COLO668 (cell line): ENCODE data around the gene OXA1L.
"Not testable (repeated sequence)": the region's sequence is repeated elsewhere in the genome, so short reads cannot be mapped to it uniquely, and the experiment has no call there.

Experiments used
- DNase-seq: peaks from one replicate; lab custom pipeline; 2025; ENCODE audit not compliant: unreplicated experiment; lab: John Stamatoyannopoulos, UW

The OXA1L gene

DNA sequence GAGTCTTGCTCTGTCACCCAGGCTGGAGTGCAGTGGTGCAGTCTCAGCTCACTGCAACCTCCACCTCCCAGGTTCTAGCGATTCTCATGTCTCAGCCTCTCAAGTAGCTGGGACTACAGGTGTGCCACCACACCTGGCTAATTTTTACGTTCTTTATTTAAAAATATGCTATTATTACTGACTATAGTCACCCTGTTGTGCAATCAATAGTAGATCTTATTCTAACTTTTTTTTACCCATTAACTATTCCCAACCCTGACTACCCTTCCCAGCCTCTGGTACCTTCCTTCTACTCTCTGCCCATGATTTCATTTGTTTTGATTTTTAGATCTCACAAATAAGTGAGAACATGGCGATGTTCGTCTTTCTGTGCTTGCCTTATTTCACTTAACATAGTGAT is 2.5 kb downstream of the OXA1L start:
- no peak for DNase-seq

DNA sequence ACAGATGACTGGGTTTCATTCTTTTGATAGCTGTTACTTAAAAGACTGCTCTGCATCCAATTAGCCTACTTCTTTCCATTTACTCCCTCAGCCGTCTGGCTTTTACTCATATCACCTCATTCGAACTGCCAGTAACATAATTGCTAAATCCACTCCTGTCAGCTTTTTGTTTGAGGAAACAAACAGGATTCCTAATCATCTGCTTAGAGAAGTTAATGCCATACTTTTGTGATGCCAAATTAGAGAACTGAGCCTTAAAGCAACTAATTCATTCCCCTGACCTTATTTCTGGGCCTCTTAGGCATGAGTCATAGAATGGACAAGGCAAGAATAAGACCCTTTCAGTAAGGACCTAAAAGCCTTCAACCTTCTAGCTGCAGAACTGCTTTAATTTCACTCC is 2.9 kb downstream of the OXA1L start:
- no peak for DNase-seq

DNA sequence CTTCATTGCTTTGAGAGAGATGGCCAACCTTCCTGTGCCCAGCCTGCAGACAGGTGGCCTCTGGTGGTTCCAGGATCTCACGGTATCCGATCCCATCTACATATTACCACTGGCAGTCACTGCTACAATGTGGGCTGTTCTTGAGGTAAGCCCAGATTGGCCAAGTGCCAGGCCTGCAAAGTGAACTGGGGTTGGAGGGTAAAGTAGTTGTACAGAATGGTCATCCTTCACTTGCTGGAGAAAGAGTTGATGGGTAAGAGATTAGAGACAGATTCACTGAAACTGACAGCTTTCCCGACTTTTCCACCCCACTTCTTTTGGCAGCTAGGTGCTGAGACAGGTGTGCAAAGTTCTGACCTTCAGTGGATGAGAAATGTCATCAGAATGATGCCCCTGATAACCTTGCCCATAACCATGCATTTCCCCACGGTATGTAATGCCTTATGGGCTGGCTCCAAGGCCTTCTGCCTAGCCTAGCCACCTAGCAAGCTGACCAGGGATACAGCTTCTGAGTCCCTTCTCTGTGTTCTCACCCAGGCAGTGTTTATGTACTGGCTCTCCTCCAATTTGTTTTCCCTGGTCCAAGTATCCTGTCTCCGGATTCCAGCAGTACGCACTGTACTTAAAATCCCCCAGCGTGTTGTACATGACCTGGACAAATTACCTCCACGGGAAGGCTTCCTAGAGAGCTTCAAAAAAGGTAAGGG is 4.1 kb downstream of the OXA1L start:
- DNase-seq = no peak

DNA sequence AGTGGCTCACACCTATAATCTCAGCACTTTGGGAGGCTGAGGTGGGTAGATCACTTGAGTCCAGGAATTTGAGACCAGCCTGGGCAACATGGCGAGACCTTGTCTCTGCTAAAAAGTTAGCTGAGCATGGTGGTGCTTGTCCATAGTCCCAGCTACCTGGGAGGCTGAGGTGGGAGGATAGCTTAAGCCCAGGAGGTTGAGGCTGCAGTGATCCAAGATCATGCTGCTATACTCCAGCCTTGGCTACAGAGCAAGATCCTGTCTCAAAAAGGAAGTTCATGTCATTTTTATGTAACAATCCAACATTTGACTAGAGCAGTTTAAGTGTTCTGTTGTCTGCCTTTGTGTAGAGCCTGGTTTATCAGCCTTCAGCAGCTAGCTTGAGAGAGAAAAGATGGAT is 6.2 kb downstream of the OXA1L start:
- DNase-seq = no peak

DNA sequence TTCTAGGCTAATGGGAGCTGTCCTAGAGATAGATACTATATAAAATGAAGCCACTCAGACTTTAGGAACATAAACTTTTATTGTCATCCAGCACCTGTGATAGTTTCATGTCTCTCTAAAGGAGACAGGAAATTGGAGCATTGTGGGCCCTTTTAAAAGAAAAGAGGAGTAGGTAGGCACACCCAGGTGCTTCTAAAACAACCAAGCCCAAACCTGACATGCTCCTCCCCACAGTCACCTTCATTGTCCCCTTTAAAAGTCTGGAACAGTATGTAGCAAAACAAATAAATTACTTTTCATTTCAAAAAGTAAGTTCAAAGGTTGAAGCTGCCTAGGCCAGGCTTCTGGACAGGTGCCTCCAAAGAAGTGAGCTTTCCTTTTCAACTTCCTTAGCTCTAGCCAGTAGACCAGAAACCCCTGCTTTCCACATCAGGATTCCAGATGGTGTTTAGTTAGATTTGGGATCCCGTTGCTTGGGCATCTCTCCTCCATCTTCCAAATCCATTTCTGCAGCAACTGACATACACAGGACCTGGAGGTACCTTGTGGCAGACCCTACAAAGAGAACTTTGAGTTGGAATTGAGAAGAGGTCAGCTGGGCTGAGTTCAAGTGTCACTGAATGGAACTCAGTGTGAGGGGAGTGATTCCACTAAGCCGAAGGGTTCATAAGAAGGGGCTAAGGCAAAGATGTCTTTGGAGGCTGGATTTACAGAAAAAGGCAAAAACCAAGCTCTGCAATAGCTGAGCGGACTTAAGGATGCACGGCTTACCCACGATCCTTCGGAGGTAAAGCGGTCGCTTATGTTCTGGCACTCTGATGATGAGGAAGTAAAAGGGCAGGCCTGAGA is 6.9 kb downstream of the OXA1L start:
- DNase-seq = no peak

DNA sequence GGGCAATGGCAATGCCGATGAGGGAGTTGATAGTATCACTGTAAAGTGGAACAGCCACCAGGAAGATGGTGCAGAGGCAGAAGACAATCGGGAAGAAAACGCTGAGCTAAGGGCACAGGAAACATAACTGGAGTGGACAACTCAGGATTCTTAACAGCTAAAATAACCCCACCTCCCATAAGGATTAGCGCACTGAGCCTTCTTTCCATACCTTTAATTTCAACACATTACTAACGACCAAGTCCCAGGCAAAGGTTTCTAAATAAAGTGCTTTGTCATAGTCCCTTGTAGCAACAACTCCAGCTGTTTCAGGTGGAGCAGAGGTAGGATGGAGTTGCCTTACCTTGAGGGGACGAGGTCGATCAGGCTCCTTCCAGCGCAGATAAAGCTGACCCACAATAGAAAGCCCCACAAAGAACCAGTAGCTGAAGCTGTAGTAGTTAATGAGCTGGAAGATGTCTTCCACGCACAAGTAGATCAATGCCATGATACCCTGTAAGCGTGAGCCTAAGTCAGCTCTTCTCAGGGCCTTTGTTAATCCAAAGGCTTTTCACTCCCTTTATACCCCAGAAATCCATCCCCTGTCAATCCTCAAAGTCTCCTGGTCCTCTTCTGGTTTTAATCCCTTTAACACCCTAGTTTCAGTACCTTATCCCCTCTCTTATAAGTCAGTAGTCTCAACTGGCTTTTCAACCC is 7.7 kb downstream of the OXA1L start:
- no peak for DNase-seq

DNA sequence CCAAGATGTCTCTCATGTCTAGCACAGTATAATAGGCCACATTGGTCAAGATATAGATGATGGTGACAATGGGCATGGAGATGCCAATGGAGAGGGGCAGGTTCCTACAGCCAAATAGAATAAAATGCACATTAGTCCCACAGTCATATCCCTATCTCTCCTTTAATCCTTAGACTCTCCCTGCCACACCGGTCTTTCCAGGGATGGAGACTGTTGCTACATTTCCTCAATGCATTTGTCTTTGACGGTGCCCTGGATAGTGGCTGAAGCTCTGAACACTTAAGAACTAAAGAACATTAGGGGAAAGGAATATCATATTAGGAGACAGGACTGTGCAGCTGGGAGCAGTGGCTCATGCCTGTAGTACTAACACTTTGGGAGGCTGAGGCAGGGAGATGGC is 9.7 kb downstream of the OXA1L start:
- no peak for DNase-seq

DNA sequence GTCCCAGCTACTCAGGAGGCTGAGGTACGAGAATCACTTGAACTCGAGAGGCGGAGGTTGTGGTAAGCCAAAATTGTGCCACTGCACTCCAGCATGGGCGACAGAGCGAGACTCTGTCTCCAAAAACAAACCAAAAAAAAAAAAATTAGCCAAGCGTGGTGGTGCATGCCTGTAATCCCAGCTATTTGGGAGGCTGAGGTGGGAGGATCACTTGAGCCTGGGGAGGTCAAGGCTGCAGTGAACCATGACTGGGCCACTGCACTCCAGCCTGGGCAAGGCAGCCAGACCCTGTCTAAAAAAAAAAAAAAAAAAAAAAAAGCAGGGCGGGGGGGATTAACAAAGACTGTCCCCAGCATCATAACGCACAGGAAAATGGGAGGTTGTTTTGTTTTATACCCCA is 10.4 kb downstream of the OXA1L start:
- DNase-seq = not testable (repeated sequence)

DNA sequence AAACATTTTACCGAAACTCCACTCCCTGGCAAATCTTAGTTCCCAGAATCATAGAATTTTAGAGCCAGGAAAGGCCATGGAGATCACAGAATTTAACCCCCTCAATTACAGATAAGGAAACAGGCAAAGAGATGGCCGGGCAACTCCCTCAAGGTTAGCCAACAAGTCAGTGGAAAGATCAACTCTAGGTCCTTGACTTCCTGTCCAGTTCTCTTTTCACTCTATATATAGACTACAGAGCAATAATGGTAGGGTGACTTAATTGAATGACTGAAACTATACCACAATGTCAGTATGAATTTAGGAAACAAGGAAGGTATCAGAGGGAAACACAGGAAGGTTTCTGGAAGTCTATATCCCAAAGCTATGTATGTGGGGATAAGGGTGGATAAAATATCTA is 11.6 kb downstream of the OXA1L start:
- no peak for DNase-seq

DNA sequence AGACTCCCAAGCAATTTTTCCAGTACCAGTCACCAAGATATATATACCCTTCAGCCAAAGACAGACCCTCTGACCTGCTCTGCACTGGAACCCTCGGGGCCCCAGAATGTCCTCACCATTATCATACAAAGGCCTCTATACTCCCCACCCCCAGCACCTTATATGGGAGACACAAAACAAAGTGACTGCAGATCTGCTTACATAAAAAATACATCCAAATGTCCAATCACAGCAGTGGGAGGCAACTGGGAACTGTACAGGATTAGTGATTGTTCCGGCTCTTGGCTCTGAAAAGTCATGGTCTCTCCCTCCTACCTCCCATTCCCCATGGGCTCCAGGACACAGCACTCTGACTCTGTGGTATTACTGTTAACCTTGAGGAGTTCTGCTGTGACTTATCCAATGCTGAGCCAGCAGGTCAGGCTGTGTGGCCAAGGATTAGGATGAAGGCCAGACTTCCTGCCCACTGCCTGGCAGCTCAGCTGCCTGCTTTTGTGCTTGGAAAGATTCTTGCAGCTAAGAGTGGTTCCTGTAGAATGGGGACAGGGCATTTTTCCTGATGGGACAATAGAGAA is 13.7 kb downstream of the OXA1L start:
- DNase-seq = no peak

DNA sequence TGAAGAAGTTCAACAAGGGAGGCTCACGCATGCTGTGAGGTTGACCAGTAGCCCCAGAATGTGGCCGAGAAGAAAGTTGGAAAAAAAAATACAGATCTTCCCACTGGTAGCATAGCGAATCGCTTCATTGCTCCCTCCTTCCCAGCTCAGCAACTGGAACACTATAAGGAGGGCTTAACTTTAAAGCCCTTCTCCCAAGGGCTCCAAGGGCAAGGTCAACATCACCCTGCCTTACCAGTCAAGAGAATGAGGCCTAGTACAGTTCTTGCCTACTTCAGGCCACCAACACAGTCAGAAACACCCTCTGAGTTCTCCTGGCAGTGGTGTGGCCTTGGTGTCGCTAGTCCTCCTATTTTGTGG is 14.4 kb downstream of the OXA1L start:
- no peak for DNase-seq

DNA sequence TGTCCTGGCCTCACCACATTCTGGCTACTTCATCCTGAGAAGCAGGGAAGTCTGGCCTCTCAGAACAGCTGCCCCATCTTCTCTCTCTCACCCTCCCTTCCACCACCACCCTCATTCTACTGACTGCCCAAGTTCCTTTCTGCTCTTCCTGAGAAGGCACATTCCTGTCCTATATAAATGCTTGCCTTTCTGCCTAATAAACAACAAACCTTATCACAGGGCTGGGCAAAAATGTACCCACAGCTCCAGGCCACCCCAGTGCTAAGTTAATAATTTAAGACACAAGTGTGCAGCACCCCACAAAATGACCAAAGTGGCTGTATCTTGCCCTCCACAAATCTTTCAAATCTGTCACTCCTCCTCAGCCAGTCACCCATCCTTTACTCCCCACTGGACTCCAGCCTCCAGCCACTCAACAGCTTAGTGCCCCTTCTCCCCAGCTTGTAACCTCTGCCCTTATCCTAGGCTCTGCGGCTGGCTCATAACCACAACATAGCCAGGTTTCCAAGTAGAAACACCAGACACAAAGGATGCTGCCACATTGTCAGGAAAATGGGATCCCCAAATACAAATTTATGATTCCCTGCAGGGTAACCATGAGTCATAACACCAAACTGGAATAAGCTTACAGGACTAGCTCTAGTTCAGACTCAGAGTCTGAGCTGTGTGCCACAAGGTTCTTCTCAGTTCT is 15.0 kb downstream of the OXA1L start:
- DNase-seq = no peak

DNA sequence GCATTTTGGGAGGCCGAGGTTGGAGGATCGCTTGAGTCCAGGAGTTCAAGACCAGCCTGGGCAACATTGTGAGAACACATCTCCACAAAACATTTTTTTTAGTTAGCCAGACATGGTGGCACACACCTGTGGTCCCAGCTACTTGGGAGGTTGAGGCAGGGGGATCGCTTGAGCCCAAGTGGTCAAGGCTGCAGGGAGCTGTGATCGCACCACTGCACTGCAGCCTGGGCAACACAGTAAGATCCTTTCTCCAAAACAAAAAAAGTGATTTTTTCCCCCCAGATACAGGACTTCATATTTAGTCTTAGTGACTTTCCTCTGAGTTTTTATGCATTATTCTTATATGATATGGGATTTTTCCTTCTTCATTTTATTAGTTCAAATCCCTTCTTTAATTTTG is 20.2 kb downstream of the OXA1L start:
- DNase-seq = no peak

DNA sequence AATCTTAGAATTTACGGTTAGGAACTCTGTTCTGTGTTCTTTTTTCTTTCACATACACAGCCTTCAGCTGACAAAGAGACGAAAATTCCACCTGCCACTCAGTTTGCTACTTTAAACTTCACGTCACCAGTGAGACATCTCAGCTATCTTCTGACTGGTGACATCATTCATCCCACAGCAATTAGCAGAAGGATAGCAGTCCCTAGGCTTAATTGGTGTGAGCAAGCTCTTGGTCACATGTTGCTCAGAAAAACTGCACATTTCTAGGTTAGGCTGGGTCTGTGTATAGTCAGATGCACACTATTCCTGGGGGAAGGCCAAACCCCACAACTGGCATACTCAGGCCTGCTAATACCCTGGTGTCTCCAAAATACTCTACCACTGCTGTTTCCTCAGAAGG is 24.8 kb downstream of the OXA1L start:
- DNase-seq = no peak

DNA sequence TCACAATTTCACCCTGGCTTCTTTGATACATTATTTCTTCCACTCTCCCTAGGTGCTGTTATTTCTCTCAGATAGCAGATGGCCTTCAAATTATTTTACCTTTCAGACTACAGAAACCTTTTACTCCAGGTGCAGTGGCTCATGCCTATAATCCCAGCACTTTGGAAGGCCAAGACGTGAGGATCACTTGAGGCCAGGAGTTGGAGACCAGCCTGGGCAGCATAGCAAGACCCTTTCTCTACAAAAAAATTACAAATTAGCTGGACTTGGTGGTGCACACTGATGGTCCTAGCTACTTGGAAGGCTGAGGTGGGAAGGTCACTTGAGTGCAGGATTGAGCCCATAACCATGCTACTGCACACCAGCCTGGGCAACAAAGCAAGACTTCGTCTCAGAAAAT is 25.7 kb downstream of the OXA1L start:
- DNase-seq = no peak

DNA sequence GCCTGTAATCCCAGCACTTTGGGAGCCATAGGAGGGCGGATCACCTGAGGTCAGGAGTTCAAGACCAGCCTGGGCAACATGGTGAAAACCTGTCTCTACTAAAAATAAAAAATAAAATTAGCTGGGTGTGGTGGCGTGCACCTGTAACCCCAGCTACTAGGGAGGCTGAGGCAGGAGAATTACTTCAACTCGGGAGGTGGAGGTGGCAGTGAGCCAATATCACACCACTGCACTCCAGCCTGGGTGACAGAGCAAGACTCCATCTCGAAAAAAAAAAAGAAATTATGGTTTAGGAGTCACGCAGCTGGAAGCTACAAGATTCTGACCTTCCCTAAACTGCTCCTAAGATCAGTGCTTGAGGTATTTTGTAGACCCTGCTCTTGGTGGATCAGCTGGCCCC is 27.1 kb downstream of the OXA1L start:
- DNase-seq = not testable (repeated sequence)

DNA sequence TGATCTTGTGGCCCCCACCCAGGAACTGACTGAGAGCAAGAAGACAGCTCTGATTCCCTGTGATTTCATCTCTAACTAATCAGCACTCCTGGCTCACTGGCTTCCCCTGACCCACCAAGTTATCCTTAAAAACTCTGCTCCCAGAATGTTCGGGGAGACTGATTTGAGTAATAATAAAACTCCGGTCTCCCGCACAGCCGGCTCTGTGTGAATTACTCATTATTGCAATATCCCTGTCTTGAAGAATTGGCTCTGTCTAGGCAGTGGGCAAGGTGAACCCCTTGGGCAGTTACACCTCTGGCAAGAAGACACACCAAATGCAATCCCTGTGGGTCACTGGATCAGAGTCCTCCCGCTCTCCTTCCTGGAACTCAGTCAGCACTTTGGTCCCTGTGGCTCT is 27.5 kb downstream of the OXA1L start:
- DNase-seq = no peak

DNA sequence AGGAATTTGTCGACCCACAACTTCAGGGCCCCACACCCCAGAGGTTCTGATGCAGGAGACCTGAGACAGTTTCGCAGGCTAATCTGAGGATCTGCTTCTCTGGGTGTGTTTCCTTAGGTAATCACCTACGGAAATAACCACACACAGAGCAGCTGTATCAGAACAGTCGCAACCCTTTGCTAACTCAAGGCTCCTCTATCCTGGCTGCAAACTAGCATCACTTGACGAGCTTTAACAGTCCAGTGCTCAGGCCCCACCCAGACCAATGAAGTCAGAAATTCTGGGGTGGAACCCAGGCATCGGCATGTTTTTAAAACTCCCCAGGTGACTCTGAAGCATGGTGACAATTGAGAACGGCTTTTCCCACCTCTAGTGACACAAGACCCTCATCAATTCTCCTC is 28.1 kb downstream of the OXA1L start:
- no peak for DNase-seq

DNA sequence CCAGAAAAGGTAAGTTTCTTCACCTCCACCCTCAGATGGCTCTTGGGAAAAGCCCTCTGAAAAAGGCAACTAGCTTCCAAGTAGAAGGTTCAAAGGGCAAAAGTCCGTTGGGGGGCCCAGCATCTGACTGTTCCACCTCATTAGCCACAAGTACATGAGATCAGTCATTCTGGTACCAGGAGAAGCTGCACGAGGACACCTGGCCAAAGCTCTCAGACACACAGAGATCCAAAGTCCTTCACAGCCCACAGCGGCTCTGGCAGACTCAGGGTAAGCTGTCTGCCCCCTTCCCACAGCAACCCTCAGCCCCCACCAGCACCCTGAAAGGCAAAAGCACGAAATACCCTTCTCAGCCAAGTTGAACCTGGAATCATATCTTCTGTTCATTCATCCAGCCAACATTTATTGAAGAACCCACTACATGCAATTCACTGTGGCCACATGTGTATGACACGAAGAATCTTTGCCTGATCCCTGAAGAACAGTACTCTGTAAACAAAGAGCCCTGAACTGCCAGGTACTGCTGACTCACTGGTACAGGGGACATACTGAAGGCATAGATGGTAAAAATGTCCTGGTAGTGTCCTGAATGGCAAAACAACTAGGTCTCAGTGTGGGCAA is 29.7 kb downstream of the OXA1L start:
- DNase-seq = no peak

DNA sequence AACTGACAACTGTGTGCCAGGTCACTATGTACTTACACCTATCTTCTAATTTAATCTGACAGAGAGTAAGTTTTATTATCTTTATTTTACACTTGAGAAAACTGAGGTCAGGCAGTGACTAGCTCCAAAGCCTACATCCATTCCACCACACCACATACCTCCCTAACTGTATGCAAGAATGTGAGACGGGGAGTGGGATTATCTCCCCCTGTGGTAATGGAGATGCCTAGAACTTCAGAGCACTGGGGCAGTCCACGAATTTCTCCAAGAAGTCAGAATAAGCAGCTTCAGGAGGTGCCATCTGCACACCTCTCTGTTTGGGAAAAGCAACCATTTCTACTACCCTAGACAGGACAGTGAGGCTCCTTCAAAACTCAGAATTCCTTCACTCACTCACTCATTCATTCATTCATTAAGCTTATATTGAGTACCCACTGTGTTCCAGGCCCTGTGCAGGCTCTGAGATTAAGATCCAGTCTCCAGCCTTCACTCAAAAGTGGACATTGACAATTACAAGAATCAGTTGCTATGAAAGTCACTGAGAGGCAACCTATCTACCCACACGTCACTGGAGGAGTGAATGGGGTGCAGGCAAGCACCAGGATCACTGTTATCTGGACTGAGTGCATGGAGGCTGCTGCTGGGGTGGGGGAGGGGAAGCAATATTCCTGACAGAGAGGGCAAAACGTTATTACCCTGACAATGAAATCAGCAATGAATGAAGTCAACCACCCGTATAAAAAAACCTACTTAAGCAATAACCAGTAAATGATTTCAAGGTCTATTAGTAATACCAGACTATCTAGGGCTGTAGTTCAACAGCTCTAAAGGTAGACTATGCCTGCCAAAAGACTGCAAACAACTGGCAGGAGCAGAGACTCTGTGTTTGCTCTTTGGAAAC is 30.8 kb downstream of the OXA1L start:
- DNase-seq = no peak
